ENCODE measurements around the gene SOX4. TPM values are rescaled to one million over a fixed set of nuclear protein-coding genes. Genes with fewer than 3 reads are reported as not detected.
A peak's percentile ranks its signal among the peaks of the same experiment; 100 is the strongest.

The SOX4 gene
- total RNA-seq, 3 donors from 2014 or later: 18.2 to 71.0 (median 48.8) TPM

DNA sequence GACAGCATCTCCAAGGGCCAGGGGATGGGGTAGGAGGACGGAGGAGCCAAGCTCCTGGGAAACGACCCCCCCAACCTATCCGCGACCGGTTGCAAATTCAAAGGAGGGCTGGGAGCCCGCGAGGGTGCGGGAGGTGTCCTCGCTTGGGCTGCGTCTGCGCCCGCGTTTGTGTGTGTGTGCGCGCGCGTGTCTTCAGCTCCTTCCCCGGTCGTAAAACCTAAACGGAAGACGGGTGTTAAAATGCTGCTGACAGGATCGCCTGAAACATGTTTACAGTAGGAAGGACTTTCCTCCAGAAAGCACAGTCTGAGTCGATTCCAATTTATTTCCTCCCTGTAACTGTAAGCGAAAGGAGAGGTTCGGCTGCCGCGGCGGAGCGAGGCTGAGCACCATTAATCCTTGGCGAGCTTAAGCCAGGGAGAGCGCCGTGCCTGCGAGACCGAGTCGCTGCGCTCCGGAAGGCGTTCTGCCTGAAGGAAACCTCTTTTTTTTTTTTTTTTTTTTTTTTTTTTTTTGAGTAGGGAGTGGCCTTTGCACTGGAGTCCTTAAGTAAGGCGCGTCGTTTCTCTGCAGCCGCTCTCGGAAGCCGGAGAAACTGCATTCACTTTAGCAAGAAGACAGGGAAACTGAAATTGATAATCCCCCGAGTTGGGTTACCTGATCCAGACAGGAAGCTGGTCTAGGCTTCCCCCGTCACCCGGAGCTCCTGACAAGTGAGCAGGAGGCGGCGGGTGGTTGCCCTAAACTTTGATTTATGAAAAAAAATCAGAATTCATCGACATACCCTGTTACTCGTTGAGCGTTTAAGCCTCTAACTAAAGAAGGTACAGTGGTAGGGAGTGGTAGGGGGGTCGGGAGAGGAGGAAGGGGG, 4.8 kb upstream of the SOX4 start:
- intact Hi-C loops (cut with DNase I; ENCODE audit: low total_unique reads): no loop called here
- H3K4me3 ChIP-seq: peak overlapping the region; percentile 55 to 87 (median 73)
- H3K27ac ChIP-seq: peak overlapping the region; percentile 92 to 96
- peaks cover 0 to 5% of the 10 kb centered on the region in 2 donors for H3K9me3 ChIP-seq
- no peaks in the 10 kb centered on the region for H3K4me1 ChIP-seq
- no peaks in the 10 kb centered on the region for H3K27me3 ChIP-seq
- no peaks in the 10 kb centered on the region for H3K36me3 ChIP-seq
- peak; percentile 63 to 64 for DNase-seq (ENCODE audit: low spot score in 2 of 2)
- TF ChIP-seq, protein P1, sequence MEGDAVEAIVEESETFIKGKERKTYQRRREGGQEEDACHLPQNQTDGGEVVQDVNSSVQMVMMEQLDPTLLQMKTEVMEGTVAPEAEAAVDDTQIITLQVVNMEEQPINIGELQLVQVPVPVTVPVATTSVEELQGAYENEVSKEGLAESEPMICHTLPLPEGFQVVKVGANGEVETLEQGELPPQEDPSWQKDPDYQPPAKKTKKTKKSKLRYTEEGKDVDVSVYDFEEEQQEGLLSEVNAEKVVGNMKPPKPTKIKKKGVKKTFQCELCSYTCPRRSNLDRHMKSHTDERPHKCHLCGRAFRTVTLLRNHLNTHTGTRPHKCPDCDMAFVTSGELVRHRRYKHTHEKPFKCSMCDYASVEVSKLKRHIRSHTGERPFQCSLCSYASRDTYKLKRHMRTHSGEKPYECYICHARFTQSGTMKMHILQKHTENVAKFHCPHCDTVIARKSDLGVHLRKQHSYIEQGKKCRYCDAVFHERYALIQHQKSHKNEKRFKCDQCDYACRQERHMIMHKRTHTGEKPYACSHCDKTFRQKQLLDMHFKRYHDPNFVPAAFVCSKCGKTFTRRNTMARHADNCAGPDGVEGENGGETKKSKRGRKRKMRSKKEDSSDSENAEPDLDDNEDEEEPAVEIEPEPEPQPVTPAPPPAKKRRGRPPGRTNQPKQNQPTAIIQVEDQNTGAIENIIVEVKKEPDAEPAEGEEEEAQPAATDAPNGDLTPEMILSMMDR (IDR thresholded peaks at IDR 0.05): no peak
- TF ChIP-seq POLR2AphosphoS5 (IDR thresholded peaks at IDR 0.05): peak in 2 of 3 donors; percentile 60 to 81

DNA sequence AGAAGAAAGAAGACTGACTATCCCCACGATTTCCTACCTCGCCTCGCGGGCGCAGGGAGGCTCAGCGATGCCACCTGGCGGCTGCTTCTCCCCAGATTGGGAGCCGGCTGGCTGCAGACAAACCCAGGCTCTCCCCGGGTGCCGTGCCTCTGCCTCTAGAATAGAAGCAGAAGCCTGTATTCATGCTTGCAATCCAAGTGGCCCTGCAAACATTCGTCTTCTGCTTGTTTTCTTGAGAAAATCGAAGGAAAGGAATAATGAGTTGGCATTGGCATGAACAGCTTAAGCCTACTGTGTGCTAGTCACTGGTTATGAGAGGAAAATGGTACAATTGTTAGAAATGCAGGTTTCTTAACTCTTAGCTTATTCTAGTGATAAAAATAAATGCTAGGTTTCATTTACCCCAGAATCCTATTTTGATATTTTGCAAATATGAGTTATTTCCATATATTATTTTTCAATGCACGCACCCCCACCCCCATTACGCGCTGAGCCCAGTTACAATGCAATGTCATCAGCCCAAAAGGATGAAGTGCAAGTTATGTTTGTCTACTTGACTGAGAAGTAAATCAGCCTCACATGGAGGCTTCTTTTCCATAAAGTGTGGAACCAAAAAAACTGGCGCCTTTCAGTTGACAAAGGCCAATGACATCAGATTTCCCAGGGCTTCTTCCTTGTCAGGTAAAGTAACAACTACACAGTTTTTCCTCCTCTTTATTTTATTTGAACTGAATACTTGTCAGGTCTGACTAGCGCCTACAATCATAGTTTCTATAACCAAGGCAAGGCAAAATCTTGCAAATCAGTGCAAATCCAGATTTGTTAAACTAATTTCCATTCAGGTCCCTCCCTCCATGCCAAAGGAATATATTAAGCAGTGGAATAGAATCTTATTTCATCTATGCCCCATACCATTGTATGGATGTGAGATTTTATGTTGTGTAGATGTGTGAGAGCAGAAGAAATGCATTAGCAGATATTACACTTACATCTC, 3.9 kb upstream of the SOX4 start:
- H3K27me3 ChIP-seq: no peaks in the 10 kb centered on the region

DNA sequence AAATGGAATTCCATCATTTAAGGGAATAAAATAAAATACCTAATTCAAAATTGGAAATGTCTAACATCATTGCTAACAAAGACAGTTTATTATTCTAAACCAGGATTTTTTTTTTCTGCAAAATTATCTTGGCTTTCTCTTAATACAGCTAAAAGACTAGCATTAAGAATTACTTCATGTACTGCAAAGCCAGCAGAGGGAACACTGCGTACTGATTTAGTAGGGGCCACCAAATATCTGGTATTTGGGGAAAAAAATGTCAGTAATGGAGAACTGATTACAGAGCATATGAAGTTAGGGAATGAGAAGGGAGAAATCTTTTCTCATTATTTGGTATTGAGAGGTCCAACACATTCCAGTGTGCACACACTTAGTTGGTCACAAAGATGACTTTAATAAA, 3.2 kb upstream of the SOX4 start:
- no peak for DNase-seq (ENCODE audit: low spot score in 2 of 2)
- TF ChIP-seq, protein P1 (IDR thresholded peaks at IDR 0.05): no peak
- TF ChIP-seq POLR2AphosphoS5 (IDR thresholded peaks at IDR 0.05) (no peak), POLR2A (IDR thresholded peaks at IDR 0.05) (no peak)

More for the DNA sequence above, 3.9 kb upstream of the SOX4 start:
- H3K4me3 ChIP-seq: peak overlapping the region; percentile 55 to 87 (median 73)
- peak; percentile 79 to 89 for DNase-seq (ENCODE audit: low spot score in 2 of 2)
- no peaks in the 10 kb centered on the region for H3K4me1 ChIP-seq
- no peak for TF ChIP-seq POLR2A (IDR thresholded peaks at IDR 0.05)
- TF ChIP-seq, protein P1 (IDR thresholded peaks at IDR 0.05): peak; percentile 39 to 93 (median 83)
- TF ChIP-seq POLR2AphosphoS5 (IDR thresholded peaks at IDR 0.05): peak in 2 of 3 donors; percentile 47 to 69
- H3K27ac ChIP-seq: peak overlapping the region; percentile 92 to 96
- H3K36me3 ChIP-seq: no peaks in the 10 kb centered on the region
- intact Hi-C loops (cut with DNase I; ENCODE audit: low total_unique reads): no loop called here
- no peaks in the 10 kb centered on the region for H3K9me3 ChIP-seq

DNA sequence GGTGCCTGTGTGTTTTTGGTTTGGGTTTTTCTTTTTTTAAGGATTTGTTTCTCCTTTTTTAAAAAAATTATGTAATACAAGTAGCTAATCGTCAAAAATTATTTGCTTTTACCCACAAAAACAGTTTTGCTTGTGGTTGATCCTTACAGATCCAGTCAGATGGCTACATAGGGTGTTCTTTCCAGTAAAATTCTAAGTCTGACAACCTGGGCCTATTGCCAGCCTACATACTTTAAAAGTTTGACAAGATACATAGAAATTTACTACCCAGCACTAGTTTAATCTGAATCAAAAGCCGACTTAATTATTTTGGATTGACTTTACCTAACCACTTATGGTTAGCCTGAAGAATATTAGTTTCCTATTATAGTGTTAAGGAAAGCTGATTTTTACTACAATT, 2.1 kb upstream of the SOX4 start:
- Histone ChIP-seq H3K4me3 (no peak overlapping the region), H3K36me3 (no peaks in the 10 kb centered on the region), H3K4me1 (no peaks in the 10 kb centered on the region), H3K9me3 (no peaks in the 10 kb centered on the region), H3K27ac (no peak overlapping the region), H3K27me3 (no peaks in the 10 kb centered on the region)
- TF ChIP-seq POLR2A (IDR thresholded peaks at IDR 0.05) (no peak), POLR2AphosphoS5 (IDR thresholded peaks at IDR 0.05) (no peak)
- TF ChIP-seq, protein P1 (IDR thresholded peaks at IDR 0.05): no peak
- intact Hi-C loops (cut with DNase I; ENCODE audit: low total_unique reads): no loop called here
- peak in 1 of 2 donors; percentile 16 for DNase-seq (ENCODE audit: low spot score in 2 of 2)

More for the DNA sequence above, 3.2 kb upstream of the SOX4 start:
- Histone ChIP-seq H3K4me3 (no peak overlapping the region), H3K27ac (no peak overlapping the region), H3K36me3 (no peaks in the 10 kb centered on the region), H3K4me1 (no peaks in the 10 kb centered on the region), H3K27me3 (no peaks in the 10 kb centered on the region), H3K9me3 (no peaks in the 10 kb centered on the region)
- intact Hi-C loops (cut with DNase I; ENCODE audit: low total_unique reads): no loop called here

All from breast epithelium (tissue), 4 donors.